Measurements from ENCODE around the gene CTNNA3. TPM values are rescaled to one million over a fixed set of nuclear protein-coding genes. Genes with fewer than 3 reads are reported as not detected.

CTNNA3 gene
- total RNA-seq, 4 donors from 2014 or later, result under 0.01 to 0.38 (median 0.27) TPM

DNA sequence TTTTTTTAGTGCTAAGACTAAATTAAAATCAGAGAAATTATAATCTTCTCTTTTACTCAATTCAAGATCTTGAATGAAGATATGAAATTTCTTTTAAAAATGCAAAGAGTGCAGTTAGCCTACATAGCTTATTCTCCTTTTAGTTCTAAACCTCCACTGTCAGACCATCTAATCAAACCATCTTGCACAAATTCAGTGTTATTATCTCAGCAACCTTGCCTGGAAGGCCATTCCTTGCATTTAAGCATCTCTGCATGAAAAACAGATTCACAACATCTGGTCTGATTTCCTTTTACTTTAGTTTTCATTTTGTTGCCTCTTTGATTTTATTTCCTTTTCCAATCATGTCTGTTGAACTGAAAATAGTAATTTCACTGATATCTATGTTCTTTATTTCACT, 1297.3 kb downstream of the CTNNA3 start:
- TF ChIP-seq, protein P1, sequence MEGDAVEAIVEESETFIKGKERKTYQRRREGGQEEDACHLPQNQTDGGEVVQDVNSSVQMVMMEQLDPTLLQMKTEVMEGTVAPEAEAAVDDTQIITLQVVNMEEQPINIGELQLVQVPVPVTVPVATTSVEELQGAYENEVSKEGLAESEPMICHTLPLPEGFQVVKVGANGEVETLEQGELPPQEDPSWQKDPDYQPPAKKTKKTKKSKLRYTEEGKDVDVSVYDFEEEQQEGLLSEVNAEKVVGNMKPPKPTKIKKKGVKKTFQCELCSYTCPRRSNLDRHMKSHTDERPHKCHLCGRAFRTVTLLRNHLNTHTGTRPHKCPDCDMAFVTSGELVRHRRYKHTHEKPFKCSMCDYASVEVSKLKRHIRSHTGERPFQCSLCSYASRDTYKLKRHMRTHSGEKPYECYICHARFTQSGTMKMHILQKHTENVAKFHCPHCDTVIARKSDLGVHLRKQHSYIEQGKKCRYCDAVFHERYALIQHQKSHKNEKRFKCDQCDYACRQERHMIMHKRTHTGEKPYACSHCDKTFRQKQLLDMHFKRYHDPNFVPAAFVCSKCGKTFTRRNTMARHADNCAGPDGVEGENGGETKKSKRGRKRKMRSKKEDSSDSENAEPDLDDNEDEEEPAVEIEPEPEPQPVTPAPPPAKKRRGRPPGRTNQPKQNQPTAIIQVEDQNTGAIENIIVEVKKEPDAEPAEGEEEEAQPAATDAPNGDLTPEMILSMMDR (IDR thresholded peaks at IDR 0.05; ENCODE audit: low read depth), result no peak

GRCh38 chr10:66394342-66395063, 1301.5 kb downstream of the CTNNA3 start:
- TF ChIP-seq, protein P1 (IDR thresholded peaks at IDR 0.05; ENCODE audit: low read depth), result no peak

GRCh38 chr10:66390926-66391325, 1305.1 kb downstream of the CTNNA3 start:
- TF ChIP-seq, protein P1 (IDR thresholded peaks at IDR 0.05; ENCODE audit: low read depth), result no peak

DNA sequence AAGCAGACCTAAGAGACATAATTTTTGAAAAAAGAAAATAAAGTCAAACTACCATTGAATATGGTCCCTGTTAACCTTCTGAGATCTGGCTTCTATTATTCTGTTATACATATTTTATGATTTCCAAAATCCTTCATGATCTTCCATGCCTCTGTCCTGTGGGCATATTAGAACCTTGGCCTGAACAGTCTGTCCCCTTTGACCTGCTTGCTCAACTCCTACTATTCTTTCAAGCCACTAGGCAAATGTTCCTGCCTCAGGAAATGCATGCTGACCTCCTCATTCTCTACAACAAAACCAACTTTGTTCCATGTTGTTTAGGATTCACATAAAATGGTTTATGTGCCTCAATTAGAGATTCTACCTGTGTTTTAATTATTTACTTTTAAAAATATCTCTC, 1315.0 kb downstream of the CTNNA3 start:
- TF ChIP-seq, protein P1 (IDR thresholded peaks at IDR 0.05; ENCODE audit: low read depth), result no peak

- TF ChIP-seq, protein P1 (IDR thresholded peaks at IDR 0.05; ENCODE audit: low read depth), result no peak
Measured at GRCh38 chr10:66378117-66378876, 1317.7 kb downstream of the CTNNA3 start.

DNA sequence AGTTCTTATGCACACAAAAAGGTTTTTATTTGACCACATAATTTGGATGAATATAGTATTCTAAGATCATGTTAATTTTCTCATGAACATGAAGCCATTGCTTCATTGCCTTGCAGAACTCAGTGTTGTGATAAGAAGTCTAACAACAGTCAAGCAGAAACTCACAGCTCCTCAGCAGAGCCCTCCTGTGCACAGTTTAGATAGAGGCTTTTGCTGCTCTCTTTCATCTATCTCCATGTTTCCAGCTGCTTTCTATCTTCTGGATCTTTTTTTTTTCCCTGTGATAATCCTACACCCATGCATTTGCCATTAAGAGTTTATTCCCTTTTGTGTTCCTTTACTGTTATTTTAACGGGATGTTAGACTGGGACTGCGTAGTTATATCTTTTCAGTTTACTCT, 1327.8 kb downstream of the CTNNA3 start:
- TF ChIP-seq, protein P1 (IDR thresholded peaks at IDR 0.05; ENCODE audit: low read depth), result no peak

DNA sequence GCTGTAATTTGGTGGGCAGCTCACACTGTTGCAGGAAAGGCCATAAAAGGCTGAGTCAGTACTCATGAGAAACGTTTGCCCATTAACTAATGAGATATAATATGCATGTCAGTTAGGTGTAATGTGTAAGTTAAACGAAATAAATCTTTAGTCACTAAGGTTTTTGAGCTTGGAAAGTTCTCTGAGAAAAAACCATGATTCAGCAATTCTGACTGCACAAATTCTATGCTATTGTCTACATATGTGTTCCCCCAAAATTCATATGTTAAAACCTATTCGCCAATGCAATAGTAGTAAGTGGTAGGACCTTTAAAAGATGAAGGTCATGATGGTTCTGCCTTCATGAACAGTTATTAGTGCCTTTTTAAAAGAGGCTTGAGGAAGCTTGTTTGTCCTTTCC, 1329.8 kb downstream of the CTNNA3 start:
- TF ChIP-seq, protein P1 (IDR thresholded peaks at IDR 0.05; ENCODE audit: low read depth), result no peak

Measured in subcutaneous adipose tissue (tissue), 4 donors.